Body of pancreas (tissue), 4 donors: ENCODE data around the gene KRT86.

Experiments
- CTCF ChIP-seq, 7 experiments: fragments of 450-650 bp in 4 of 7; fragments of 200-600 bp in 3 of 7; sonication (generic) in 3 of 7; IDR thresholded peaks; one replicate each; pipeline ENCODE4 v1.5.1; 2016 to 2019; ENCODE audit warnings: antibody characterized with exemption in 7 of 7
- POLR2A ChIP-seq, 3 donors: fragments of 450-650 bp; IDR thresholded peaks; one replicate each; pipeline ENCODE4 v1.6.1; 2016; ENCODE audit warnings: antibody characterized with exemption in 3 of 3, mild to moderate bottlenecking in 2 of 3

GRCh38 chr12:52255926-52256583 lies 18.4 kb upstream of the KRT86 start:
- TF ChIP-seq CTCF (IDR thresholded peaks at IDR 0.05), result no peak
- no peak for TF ChIP-seq POLR2A (IDR thresholded peaks at IDR 0.05)
